Measurements from ENCODE around the gene PHAX.
A peak's percentile ranks its signal among the peaks of the same experiment; 100 is the strongest.
"Not testable (repeated sequence)": the region's sequence is repeated elsewhere in the genome, so short reads cannot be mapped to it uniquely, and the experiment has no call there.

The PHAX gene

GRCh38 chr5:126659805-126660482 is 59.2 kb downstream of the PHAX start:
- no peak for FAIRE-seq

DNA sequence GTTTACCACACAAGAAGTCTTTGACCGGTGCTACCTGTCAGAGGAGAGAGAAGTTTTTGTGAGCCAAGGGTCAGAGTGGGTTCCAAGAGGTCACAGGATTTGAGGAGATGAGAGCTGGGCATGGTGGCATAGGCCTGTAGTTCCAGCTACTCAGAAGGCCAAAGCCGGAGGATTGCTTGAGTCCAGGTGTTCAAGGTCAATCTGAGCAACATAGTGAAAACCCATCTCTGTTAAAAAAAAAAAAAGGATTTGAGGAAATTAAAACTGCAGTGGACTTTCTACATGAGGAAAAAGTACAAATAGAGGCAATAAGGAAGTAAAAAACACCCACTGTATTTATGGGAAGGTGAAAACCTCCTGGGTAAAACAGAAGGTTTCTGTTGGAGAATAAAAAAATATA is 63.8 kb downstream of the PHAX start:
- FAIRE-seq: no peak

DNA sequence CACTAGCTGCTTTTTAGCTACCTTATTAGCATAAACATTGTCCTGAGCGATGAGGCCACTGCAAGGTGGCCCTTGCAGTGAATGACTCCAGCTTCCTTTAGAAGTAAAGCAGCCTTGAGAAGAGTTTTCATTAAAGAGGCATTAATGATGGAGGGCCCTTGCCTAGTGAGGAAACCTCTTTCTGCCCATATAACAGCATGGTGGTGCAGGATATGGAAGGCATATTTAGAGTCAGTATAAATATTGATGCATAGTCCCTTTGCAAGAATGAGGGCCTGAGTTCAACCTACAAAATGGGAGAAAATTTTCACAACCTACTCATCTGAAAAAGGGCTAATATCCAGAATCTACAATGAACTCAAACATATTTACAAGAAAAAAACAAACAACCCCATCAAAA is 69.4 kb downstream of the PHAX start:
- not testable (repeated sequence) for FAIRE-seq

- not testable (repeated sequence) for FAIRE-seq
These were observed 70.9 kb downstream of the PHAX start for GRCh38 chr5:126671681-126672080.

DNA sequence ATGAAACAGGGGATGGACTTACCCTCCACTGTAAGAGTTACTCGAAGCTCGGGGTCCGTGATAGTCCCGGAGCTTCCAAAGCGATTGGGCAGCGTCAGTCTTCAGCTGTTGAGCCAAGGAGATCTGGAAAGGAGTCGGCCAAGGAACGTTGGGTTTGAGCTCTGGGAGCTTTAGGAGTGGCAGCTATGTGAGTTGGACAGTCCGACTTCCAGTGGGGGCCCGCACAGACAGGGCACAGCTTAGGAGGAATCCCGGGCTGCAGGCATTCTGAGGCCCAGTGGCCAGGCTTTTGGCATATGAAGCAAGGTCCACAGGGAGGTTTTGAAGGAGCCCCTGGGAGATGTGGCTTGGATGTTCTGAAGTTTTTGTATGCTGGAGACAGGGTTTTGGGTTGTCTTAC is 72.7 kb downstream of the PHAX start:
- no peak for FAIRE-seq

GRCh38 chr5:126674145-126674544 is 73.4 kb downstream of the PHAX start:
- no peak for FAIRE-seq

- no peak for FAIRE-seq
These were observed 74.6 kb downstream of the PHAX start for GRCh38 chr5:126675338-126675737.

GRCh38 chr5:126676195-126676624 is 75.5 kb downstream of the PHAX start:
- FAIRE-seq: peak; percentile 15

Measured in G401.6 (cell line).